K562 (cell line): Measurements from ENCODE around the gene LOXL3. TPM values are rescaled to one million over a fixed set of nuclear protein-coding genes. Genes with fewer than 3 reads are reported as not detected.
A peak's percentile ranks its signal among the peaks of the same experiment; 100 is the strongest.

Experiments
- C11orf30 ChIP-seq: fragments of 450-650 bp; IDR thresholded peaks from 2 replicates; pipeline ENCODE4 v1.6.1; 2016; ENCODE audit warnings: low read depth, mild to moderate bottlenecking
- CBX2 ChIP-seq: fragments of 200-600 bp; sonication (generic); IDR thresholded peaks from one replicate; pipeline ENCODE4 v1.6.1; 2012; ENCODE audit warnings: mild to moderate bottlenecking, low read length, inconsistent platforms; ENCODE audit not compliant: insufficient read depth, poor library complexity, severe bottlenecking
- DNMT1 ChIP-seq: fragments of 450-650 bp; IDR thresholded peaks from 2 replicates; pipeline ENCODE4 v1.6.1; 2016; ENCODE audit warnings: antibody characterized with exemption, mild to moderate bottlenecking
- E2F8 ChIP-seq: fragments of 450-650 bp; IDR thresholded peaks from 2 replicates; pipeline ENCODE4 v1.7.1; 2018; ENCODE audit warnings: mild to moderate bottlenecking, low read depth; ENCODE audit not compliant: partially characterized antibody
- FOSL1 ChIP-seq: fragments of 200-800 bp; sonication (Bioruptor generic); conservative IDR thresholded peaks from 2 replicates; pipeline ENCODE4 v1.6.1; 2016; ENCODE audit warnings: missing genetic modification characterization, missing compliant biosample characterization
- GABPB1 ChIP-seq: sonication (generic); formaldehyde crosslinking; IDR thresholded peaks from 2 replicates; pipeline ENCODE4 v1.8.0; 2022; ENCODE audit warnings: mild to moderate bottlenecking, missing genetic modification reagents
- GTF2F1 ChIP-seq: IDR thresholded peaks from 2 replicates; pipeline ENCODE4 v1.6.1; 2011; ENCODE audit warnings: low read depth, low read length, improper control_type of control experiment
- HDAC2 ChIP-seq: fragments of 450-650 bp; IDR thresholded peaks from 2 replicates; pipeline ENCODE4 v1.6.1; 2016; ENCODE audit warnings: mild to moderate bottlenecking
- HOMEZ ChIP-seq: fragments of 250-450 bp; sonication (Bioruptor Pico); IDR thresholded peaks from 2 replicates; pipeline ENCODE4 v1.4.0; 2020; ENCODE audit warnings: mild to moderate bottlenecking, moderate library complexity
- ILK ChIP-seq: fragments of 450-650 bp; IDR thresholded peaks from 2 replicates; pipeline ENCODE4 v1.6.1; 2016; ENCODE audit warnings: missing genetic modification characterization, low read depth, mild to moderate bottlenecking, missing compliant biosample characterization, moderate library complexity, borderline replicate concordance
- IRF1 ChIP-seq: sonication (generic); formaldehyde crosslinking; IDR thresholded peaks from 2 replicates; pipeline ENCODE4 v1.8.0; 2022; ENCODE audit warnings: missing genetic modification reagents, mild to moderate bottlenecking, borderline replicate concordance
- LEF1 ChIP-seq: fragments of 450-650 bp; IDR thresholded peaks from 2 replicates; pipeline ENCODE4 v1.6.1; 2016; ENCODE audit warnings: mild to moderate bottlenecking
- RB1 ChIP-seq: fragments of 450-650 bp; IDR thresholded peaks from 2 replicates; pipeline ENCODE4 v1.6.1; 2017; ENCODE audit warnings: low read depth, mild to moderate bottlenecking
- RNF219 ChIP-seq: fragments of 250-450 bp; sonication (Bioruptor Pico); IDR thresholded peaks from 2 replicates; pipeline ENCODE4 v1.5.0; 2022; ENCODE audit warnings: mild to moderate bottlenecking
- SLC30A9 ChIP-seq: fragments of 250-450 bp; sonication (Bioruptor Pico); IDR thresholded peaks from 2 replicates; pipeline ENCODE4 v1.8.0; 2022; ENCODE audit warnings: mild to moderate bottlenecking, moderate library complexity
- ZBTB2 ChIP-seq: fragments of 450-650 bp; IDR thresholded peaks from 2 replicates; pipeline ENCODE4 v1.6.1; 2016; ENCODE audit warnings: antibody characterized with exemption
- ZNF165 ChIP-seq: fragments of 250-450 bp; sonication (Bioruptor Pico); IDR thresholded peaks from 2 replicates; pipeline ENCODE4 v1.4.0; 2020; ENCODE audit warnings: borderline replicate concordance
- ZNF766 ChIP-seq: fragments of 200-800 bp; sonication (Bioruptor generic); conservative IDR thresholded peaks from 2 replicates; pipeline ENCODE4 v1.6.1; 2016; ENCODE audit warnings: missing genetic modification characterization, missing compliant biosample characterization
- polyA plus RNA-seq, 8 experiments: library from polyadenylated mRNA; depleted of rRNA in 4 of 8; stranded (reverse) in 5 of 8; unstranded in 3 of 8; fragments of >200 nt; fragmentation: Nextera tagmentation in 2 of 8; fragmentation: Illumina TruSeq in 1 of 8; extraction: Ambion mirVana in 2 of 8; extraction: Trizol in 1 of 8; gene quantifications; 2 replicates each; pipeline versions ENCODE4 v1.2.1 to v1.2.3, GENCODE V29; 2011 to 2014; ENCODE audit warnings: inconsistent platforms in 1 of 8, missing spikeins in 1 of 8
- total RNA-seq, 7 experiments: library from RNA; depleted of rRNA in 6 of 7; stranded (reverse); fragments of >200 nt in 6 of 7; fragmentation: Illumina TruSeq in 2 of 7; extraction: Trizol in 2 of 7; gene quantifications; 2 replicates each; pipeline versions ENCODE4 v1.2.1 to v1.2.3, GENCODE V29; 2011 to 2021; ENCODE audit warnings: low replicate concordance in 1 of 7

LOXL3 gene
- total and polyA plus RNA-seq, 9 of the 15 experiments (the other 6 are each of a cell fraction or from before 2014, with no cell fraction given) = 0.22 to 0.99 (median 0.31) TPM

GRCh38 chr2:74507145-74507925 is 46.4 kb downstream of the LOXL3 start, which contains the start of gene PCGF1 (continued):
- TF ChIP-seq ZBTB2 (peak; percentile 99), ILK (tag) (no peak), LEF1 (0 out of 2 replicates have a peak, but pooled peaks have one; percentile 27), ZNF165 (CRISPR knock-in tag) (0 out of 2 replicates have a peak, but pooled peaks have one; percentile 3), C11orf30 (peak; percentile 66), RNF219 (CRISPR knock-in tag) (no peak), RB1 (peak; percentile 19; the same call in 1 of the 2 replicates), IRF1 (CRISPR knock-in tag) (no peak), SLC30A9 (CRISPR knock-in tag) (no peak), HDAC2 (0 out of 2 replicates have a peak, but pooled peaks have one; percentile 37), DNMT1 (no peak), CBX2 (no peak), GTF2F1 (no peak), E2F8 (no peak), GABPB1 (CRISPR knock-in tag) (peak; percentile 95), FOSL1 (tag) (no peak), HOMEZ (CRISPR knock-in tag) (no peak), ZNF766 (CRISPR knock-in tag) (no peak)
